Stimulated activated CD4-positive, alpha-beta T cell treated with anti-CD3 and anti-CD28 coated beads, Interleukin-2, amount 100 ng/mL, for 24 hours (primary cell): ENCODE data around the gene PRR29.

Experiments used
- DNase-seq, 2 donors: peaks; one replicate each; pipeline ENCODE4 v3.0.0-alpha.2; 2020

Gene PRR29

DNA sequence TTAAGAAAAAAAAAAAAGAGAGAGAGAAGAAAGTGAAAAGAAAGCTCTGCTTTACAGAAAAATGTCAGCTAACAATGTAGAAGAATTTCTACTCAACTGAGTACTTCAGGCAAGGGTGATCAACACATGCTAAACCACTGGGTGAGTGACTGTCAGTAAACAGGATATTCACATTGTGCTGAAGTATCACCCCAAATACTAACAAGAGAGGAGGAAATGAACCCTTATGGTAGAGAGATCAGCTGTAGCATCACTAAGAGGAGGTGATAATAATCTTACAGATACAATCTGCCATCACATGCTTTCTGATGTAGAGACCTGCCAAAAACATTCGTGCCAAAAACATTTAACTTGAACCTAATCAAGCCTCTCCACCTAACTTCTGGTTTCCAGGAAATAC is 53.0 kb downstream of the PRR29 start:
- no peak for DNase-seq

DNA sequence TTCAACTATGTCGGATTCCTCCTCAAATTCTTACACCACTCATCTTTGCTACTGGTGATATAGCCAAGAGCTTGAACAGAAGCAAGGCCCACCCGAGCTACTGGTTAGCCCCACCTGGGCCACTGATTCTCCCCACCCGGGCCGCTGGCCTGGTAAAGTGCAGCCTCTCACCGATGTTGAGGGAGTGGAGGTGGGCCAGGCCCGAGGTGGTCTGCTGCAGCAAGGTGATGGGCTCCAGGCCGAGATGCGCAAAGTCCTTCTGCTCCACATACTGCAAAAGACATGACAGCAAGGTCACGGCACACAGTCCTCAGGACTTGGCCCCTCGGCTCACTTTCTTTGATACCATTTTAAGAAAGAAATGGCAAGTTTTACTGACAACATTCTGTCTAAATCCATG is 55.0 kb downstream of the PRR29 start:
- no peak for DNase-seq
